NCI-H226 (cell line): ENCODE data around the gene MGAT4D.
"Not testable (repeated sequence)": the region's sequence is repeated elsewhere in the genome, so short reads cannot be mapped to it uniquely, and the experiment has no call there.

ENCODE experiments used
- DNase-seq: peaks from one replicate; pipeline ENCODE4 v3.0.0-alpha.2; 2015

Gene MGAT4D

GRCh38 chr4:140497747-140498636 is at the start of gene MGAT4D:
MGAT4D (minus strand) TSS chr4:140498293; CDS start chr4:140498222, 71 bp downstream.
- DNase-seq = no peak

GRCh38 chr4:140533951-140534480 is 35.9 kb upstream of the MGAT4D start:
- DNase-seq = no peak

GRCh38 chr4:140529434-140529833 is 31.3 kb upstream of the MGAT4D start:
- no peak for DNase-seq

- peak; percentile 94 for DNase-seq
Measured at GRCh38 chr4:140523857-140524742, 26.0 kb upstream of the MGAT4D start, which contains the start of gene ELMOD2. ELMOD2 (plus strand) TSS chr4:140524168; CDS start chr4:140525429, 1,261 bp downstream.

- DNase-seq = no peak
Measured at GRCh38 chr4:140523370-140523856, 25.3 kb upstream of the MGAT4D start.

- DNase-seq = no peak
Measured at GRCh38 chr4:140515423-140515822, 17.3 kb upstream of the MGAT4D start.

GRCh38 chr4:140513765-140514164 is 15.7 kb upstream of the MGAT4D start:
- not testable (repeated sequence) for DNase-seq

GRCh38 chr4:140504261-140504660 is 6.2 kb upstream of the MGAT4D start:
- DNase-seq = no peak

GRCh38 chr4:140499391-140499790 is 1.3 kb upstream of the MGAT4D start:
- no peak for DNase-seq

- no peak for DNase-seq
Measured at GRCh38 chr4:140497405-140497746, 717 bp downstream of the MGAT4D start.

GRCh38 chr4:140485939-140486338 is 12.2 kb downstream of the MGAT4D start:
- DNase-seq = no peak

GRCh38 chr4:140483445-140483844 is 14.6 kb downstream of the MGAT4D start:
- no peak for DNase-seq

- no peak for DNase-seq
Measured at GRCh38 chr4:140472156-140472555, 25.9 kb downstream of the MGAT4D start.

- DNase-seq = no peak
Measured at GRCh38 chr4:140469791-140470733, 28.0 kb downstream of the MGAT4D start.

- no peak for DNase-seq
Measured at GRCh38 chr4:140466146-140466545, 31.9 kb downstream of the MGAT4D start.

- no peak for DNase-seq
Measured at GRCh38 chr4:140463614-140464013, 34.5 kb downstream of the MGAT4D start.

- no peak for DNase-seq
Measured at GRCh38 chr4:140463182-140463581, 34.9 kb downstream of the MGAT4D start.

GRCh38 chr4:140450352-140450751 is 47.7 kb downstream of the MGAT4D start:
- DNase-seq = no peak

- DNase-seq = no peak
Measured at GRCh38 chr4:140448830-140449229, 49.3 kb downstream of the MGAT4D start.

GRCh38 chr4:140448162-140448561 is 49.9 kb downstream of the MGAT4D start:
- DNase-seq = no peak

- not testable (repeated sequence) for DNase-seq
Measured at GRCh38 chr4:140444347-140444746, 53.7 kb downstream of the MGAT4D start.

- DNase-seq = no peak
Measured at GRCh38 chr4:140439644-140440142, 58.4 kb downstream of the MGAT4D start.
